AG04449 (cell line): Measurements from ENCODE around the gene LARP6.
"Not testable (repeated sequence)": the region's sequence is repeated elsewhere in the genome, so short reads cannot be mapped to it uniquely, and the experiment has no call there.

Source experiments
- CTCF ChIA-PET: fragments of 350-600 bp; formaldehyde crosslinking; extraction: SDS; loops from one replicate; lab custom pipeline; 2021; ENCODE audit warnings: antibody characterized with exemption; lab: Yijun Ruan, JAX
- POLR2A ChIA-PET: fragments of 400-600, 350-600 bp; formaldehyde crosslinking; extraction: SDS; loops from one replicate; lab custom pipeline; 2020; ENCODE audit warnings: antibody characterized with exemption, inconsistent platforms; lab: Yijun Ruan, JAX
- DNase-seq: peaks from one replicate; pipeline ENCODE4 v3.0.0-alpha.2; 2010; ENCODE audit warnings: low read depth, low spot score
- H3K4me3 ChIP-seq: 2 replicates; pipeline ENCODE4 v1.5.1; 2011; ENCODE audit warnings: low read depth, mild to moderate bottlenecking, control low read depth, low read length
- TF ChIP-seq, protein P1 (sequence below): IDR thresholded peaks from one replicate; pipeline ENCODE4 v1.5.1; 2011; ENCODE audit warnings: mild to moderate bottlenecking, moderate library complexity, low read length, control low read depth, inconsistent platforms; ENCODE audit not compliant: insufficient read depth; ENCODE audit errors: missing control alignments

The LARP6 gene

GRCh38 chr15:70825841-70826240 is 28.1 kb downstream of the LARP6 start:
- POLR2A ChIA-PET = interaction anchor here (0.7 kb wide), 1 partner anchor 31 kb away, joined by 3 read pairs; no protein-coding TSS in a partner anchor
- TF ChIP-seq, protein P1, sequence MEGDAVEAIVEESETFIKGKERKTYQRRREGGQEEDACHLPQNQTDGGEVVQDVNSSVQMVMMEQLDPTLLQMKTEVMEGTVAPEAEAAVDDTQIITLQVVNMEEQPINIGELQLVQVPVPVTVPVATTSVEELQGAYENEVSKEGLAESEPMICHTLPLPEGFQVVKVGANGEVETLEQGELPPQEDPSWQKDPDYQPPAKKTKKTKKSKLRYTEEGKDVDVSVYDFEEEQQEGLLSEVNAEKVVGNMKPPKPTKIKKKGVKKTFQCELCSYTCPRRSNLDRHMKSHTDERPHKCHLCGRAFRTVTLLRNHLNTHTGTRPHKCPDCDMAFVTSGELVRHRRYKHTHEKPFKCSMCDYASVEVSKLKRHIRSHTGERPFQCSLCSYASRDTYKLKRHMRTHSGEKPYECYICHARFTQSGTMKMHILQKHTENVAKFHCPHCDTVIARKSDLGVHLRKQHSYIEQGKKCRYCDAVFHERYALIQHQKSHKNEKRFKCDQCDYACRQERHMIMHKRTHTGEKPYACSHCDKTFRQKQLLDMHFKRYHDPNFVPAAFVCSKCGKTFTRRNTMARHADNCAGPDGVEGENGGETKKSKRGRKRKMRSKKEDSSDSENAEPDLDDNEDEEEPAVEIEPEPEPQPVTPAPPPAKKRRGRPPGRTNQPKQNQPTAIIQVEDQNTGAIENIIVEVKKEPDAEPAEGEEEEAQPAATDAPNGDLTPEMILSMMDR = no peak
- no peak for DNase-seq
- no peak overlapping the region for H3K4me3 ChIP-seq
- CTCF ChIA-PET = interaction anchor here (0.9 to 6.1 kb wide), 23 partner anchors 8 to 158 kb away, joined by 3 to 110 read pairs (median 13); no protein-coding TSS in a partner anchor

DNA sequence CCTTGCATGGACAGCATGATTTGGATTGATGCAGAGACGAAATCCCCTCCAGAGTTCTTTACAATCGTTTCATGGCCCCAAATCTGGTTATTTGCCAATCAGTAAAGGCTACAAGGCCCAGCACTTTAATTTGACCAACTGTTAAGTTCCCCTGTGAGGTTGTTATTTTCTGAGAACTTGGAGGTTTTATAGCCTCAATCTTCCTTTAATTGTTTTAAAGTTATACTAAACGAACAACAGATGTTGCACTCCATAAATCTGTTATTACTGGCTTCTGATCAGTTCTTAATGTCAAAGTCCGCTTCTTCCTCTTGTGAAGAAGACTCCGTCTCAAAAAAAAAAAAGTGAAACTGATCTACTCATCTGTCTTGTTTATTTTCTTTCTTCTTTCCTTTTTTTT is 30.8 kb downstream of the LARP6 start:
- TF ChIP-seq, protein P1 = no peak
- ChIA-PET POLR2A (no interaction called here), CTCF (interaction anchor here (0.6 to 6.1 kb wide), 9 partner anchors 11 to 144 kb away, joined by 3 to 110 read pairs (median 5); partner anchors contain the start of gene LRRC49)
- H3K4me3 ChIP-seq = no peak overlapping the region
- DNase-seq = no peak

DNA sequence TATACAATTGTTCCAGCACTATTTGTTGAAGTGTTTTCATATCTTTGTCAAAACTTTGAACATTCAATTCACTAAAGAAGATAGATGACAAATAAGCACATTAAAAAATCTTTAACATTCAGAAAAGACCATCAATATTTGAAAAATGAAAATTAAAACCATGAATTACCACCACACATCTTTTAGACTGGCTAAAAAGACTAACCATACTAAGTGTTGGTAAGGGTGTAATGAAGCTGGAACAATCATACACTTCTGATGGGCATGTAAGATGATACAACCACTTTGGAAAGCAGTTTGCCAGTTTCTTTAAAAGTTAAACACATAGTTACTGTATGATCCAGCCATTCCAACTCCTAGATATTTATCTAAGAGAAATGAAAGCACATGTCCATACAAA is 33.7 kb downstream of the LARP6 start:
- TF ChIP-seq, protein P1 = no peak
- POLR2A ChIA-PET = no interaction called here
- CTCF ChIA-PET = interaction anchor here (1.6 kb wide), 1 partner anchor 54 kb away, joined by 6 read pairs; no protein-coding TSS in a partner anchor
- DNase-seq = no peak
- no peak overlapping the region for H3K4me3 ChIP-seq

- ChIA-PET POLR2A (no interaction called here), CTCF (no interaction called here)
- no peak for DNase-seq
- TF ChIP-seq, protein P1 = no peak
- no peak overlapping the region for H3K4me3 ChIP-seq
These were observed 35.4 kb downstream of the LARP6 start for GRCh38 chr15:70818580-70818979.

DNA sequence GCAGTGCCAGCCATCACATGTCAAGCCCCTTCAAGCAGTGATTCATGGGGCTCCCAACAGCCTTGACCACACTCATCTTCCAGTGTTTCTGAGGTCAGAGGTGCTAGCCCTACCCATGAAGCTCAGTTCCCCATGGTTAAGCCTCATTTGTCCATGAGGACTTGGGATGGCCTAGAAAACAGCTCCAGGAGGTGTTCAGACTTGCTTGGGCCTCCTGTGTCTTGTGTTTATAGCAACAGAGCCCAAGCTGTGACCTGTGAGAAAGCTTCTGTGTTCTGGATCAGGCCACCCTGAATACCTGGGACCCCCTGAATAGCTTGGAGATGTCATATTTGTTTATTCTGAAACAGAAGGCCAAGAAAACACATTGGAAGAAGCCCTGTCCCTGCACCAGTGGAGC is 36.7 kb downstream of the LARP6 start:
- ChIA-PET POLR2A (no interaction called here), CTCF (interaction anchor here (1.3 kb wide), 1 partner anchor 137 kb away, joined by 9 read pairs; no protein-coding TSS in a partner anchor)
- DNase-seq = no peak
- TF ChIP-seq, protein P1 = no peak
- H3K4me3 ChIP-seq = no peak overlapping the region

DNA sequence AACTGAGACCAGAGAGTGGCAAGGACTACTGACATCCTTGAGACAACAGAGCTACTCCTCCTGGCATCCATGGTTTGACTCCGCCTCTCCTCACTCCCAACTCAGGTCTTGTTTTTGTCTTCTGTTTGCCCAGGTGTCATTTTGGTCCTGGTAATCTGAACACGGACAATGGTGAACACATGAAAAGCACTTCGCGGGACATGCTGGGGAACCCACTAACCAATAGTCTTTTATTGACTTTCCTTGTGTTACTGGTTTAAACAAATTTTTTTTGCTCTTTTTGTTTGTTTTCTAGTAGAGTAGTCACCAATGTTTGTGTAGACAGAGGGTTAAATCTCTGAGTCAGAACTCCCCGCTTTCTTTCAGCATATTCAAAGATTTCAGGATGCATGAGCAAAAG is 38.4 kb downstream of the LARP6 start:
- POLR2A ChIA-PET = interaction anchor here (0.7 kb wide), 1 partner anchor 749 kb away, joined by 3 read pairs; no protein-coding TSS in a partner anchor
- CTCF ChIA-PET = interaction anchor here (1.1 to 10.1 kb wide), 3 partner anchors 8 to 135 kb away, joined by 4 to 203 read pairs (median 110); no protein-coding TSS in a partner anchor
- H3K4me3 ChIP-seq = no peak overlapping the region
- no peak for DNase-seq
- TF ChIP-seq, protein P1 = no peak

GRCh38 chr15:70815011-70815410 is 38.9 kb downstream of the LARP6 start:
- CTCF ChIA-PET = interaction anchor here (1.1 to 10.1 kb wide), 5 partner anchors 9 to 135 kb away, joined by 4 to 203 read pairs (median 105); no protein-coding TSS in a partner anchor

More at GRCh38 chr15:70815011-70815410, 38.9 kb downstream of the LARP6 start:
- POLR2A ChIA-PET, H3K4me3 ChIP-seq, DNase-seq: not testable (repeated sequence)
